Measurements from ENCODE around the gene LCE7A.

- TF ChIP-seq REST (IDR thresholded peaks at IDR 0.05; ENCODE audit: insufficient read depth in 1 of 2, low read depth in 2 of 2, low read length in 2 of 2) (no peak), POLR2AphosphoS5 (IDR thresholded peaks at IDR 0.05; ENCODE audit: low read depth, low read length) (no peak), TAF1 (IDR thresholded peaks at IDR 0.05; ENCODE audit: borderline replicate concordance, insufficient read depth, low read length) (no peak), SIN3A (IDR thresholded peaks at IDR 0.05; ENCODE audit: borderline replicate concordance, insufficient read depth, low read length) (no peak)
These were observed 19.9 kb downstream of the LCE7A start for GRCh38 chr1:152879559-152880198.
